HG03442 (cell line): ENCODE results near the gene DIABLO.
"Not testable (repeated sequence)": the region's sequence is repeated elsewhere in the genome, so short reads cannot be mapped to it uniquely, and the experiment has no call there.

Experiments
- ATAC-seq: cut with Tn5 transposase; IDR thresholded peaks from one replicate; pipeline ENCODE4 v1.9.1; 2021; ENCODE audit warnings: mild to moderate bottlenecking, moderate library complexity; ENCODE audit not compliant: unreplicated experiment

The DIABLO gene

DNA sequence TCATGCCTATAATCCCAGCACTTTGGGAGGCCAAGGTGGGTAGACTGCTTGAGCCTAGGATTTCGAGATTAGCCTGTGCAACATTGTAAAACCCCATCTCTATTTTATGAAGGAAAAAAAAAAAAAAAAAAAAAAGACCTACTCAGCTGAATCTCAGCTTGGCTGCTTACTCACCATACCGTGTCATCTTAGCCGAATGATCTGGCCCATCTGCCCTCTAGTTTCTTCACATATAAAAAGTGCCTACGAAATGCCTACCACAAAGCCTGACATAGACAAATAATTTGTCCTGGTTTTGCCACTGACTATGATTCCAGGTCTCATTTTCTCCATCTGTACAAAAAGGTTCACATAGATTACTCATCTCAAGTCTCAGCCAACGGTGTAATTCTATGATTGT lies 10.1 kb downstream of the DIABLO start:
- ATAC-seq: no peak

DNA sequence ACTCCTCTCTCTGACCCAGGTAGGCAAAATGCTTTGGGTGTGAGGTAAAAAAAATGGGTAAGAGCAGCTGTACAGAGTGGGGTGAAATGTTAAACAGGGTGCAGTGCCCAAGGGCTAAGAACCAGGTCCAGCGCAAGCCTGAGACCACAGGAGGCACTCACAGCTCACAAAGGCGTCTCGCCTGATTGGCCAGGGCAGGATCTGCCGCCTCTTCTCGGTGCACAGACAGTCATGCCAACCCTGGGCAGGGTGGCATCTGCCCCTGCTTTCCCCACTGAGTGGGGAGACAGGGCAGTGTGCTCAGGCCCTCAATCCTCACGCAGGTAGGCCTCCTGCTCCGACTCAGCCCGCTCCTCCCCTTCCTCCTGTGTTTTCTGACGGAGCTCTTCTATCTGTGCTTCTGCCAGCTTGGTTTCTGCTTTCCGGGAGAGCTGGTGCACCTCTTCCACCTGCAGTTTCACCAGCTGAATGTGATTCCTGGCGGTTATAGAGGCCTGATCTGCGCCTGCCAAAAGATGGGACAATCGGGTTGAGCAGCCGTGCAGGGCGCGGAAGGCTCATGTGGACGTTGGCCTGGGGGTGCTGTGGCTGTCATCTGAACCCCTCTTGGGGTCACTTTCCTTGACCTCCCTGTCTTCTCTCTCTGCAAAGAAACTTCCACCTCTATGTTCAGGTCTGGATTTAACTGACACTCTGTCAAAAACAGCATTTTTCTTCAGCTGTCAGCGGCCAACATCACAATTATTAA lies 17.6 kb downstream of the DIABLO start:
- no peak for ATAC-seq

DNA sequence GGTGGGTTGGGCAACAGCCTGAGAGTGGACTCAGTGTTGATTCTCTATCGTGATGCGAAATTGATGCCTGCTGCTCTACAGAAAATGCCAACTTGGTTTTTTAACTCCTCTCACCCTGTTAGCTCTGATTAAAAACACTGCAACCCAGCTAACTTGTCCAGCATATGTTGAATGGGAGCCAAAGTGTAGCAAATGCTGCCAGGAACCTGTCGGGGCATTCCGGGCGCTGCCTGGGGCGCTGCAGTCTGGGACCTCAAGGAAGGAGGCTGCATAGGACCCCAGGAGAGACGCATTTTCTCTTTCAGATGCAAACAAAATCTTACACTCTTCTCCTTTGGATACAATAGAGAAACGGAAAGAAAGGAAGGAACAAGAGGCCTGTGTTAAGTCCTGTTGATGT lies 18.5 kb downstream of the DIABLO start:
- no peak for ATAC-seq

DNA sequence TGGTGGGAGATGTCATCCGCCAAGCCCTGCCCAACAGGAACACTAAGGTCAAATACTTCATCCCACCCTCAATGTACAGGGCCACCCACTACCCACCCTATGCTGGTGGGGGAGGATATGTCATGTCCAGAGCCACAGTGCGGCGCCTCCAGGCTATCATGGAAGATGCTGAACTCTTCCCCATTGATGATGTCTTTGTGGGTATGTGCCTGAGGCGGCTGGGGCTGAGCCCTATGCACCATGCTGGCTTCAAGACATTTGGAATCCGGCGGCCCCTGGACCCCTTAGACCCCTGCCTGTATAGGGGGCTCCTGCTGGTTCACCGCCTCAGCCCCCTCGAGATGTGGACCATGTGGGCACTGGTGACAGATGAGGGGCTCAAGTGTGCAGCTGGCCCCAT lies 18.9 kb downstream of the DIABLO start:
- no peak for ATAC-seq

DNA sequence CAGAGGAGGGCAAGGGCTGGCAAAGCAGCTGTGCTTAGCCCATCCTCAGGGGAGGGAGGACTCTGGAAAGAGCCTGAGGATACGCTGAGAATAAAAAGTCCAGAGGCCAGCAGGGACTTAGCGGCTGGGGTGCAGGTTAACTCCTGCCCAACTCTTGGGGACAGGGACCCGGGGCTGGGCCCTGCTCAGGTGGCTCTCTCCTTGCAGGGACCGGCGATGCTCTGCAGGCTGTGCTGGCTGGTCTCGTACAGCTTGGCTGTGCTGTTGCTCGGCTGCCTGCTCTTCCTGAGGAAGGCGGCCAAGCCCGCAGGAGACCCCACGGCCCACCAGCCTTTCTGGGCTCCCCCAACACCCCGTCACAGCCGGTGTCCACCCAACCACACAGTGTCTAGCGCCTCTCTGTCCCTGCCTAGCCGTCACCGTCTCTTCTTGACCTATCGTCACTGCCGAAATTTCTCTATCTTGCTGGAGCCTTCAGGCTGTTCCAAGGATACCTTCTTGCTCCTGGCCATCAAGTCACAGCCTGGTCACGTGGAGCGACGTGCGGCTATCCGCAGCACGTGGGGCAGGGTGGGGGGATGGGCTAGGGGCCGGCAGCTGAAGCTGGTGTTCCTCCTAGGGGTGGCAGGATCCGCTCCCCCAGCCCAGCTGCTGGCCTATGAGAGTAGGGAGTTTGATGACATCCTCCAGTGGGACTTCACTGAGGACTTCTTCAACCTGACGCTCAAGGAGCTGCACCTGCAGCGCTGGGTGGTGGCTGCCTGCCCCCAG lies 19.6 kb downstream of the DIABLO start:
- no peak for ATAC-seq

DNA sequence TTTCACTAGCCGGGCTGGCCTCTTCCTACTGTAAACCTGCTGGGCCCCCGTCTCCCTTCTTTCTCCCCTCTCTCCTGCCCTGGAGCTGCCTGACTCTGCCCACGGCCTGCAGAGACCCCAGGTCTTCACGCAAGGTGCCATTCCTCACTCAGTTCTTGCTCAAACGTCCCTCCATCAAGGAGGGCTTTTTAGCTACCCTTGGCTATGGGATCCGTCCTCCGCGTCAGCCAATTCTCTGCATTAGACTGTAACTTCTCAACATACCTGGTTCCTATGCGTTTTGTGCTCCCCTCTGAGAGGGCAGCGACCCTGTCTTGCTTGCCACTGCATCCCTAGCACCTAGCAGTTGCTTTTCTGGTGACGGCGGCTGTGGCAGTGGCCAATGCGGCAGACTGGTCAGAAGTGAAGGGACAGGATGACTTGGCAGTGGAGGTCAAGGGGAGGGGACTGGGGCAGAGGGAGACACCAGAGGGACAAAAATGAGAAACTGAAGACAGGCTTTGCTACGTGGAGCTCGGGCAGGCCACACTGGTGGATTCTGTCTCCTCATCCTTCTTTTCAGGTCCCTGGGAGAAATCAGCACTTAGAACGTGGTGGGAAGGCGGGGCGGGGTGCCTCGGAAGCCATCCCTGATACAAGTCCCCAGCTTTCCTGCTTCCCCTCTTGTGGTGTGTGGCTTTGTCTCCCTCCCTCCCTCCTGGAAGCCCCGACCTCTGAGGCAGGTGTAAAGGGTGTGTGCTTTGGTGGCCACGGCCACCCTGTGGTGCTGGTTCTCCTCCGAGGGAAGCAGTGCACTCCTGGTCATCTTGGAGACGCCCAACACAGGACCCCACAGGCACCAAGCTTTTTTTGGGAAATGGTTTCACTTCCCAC lies 20.6 kb downstream of the DIABLO start:
- ATAC-seq: no peak

DNA sequence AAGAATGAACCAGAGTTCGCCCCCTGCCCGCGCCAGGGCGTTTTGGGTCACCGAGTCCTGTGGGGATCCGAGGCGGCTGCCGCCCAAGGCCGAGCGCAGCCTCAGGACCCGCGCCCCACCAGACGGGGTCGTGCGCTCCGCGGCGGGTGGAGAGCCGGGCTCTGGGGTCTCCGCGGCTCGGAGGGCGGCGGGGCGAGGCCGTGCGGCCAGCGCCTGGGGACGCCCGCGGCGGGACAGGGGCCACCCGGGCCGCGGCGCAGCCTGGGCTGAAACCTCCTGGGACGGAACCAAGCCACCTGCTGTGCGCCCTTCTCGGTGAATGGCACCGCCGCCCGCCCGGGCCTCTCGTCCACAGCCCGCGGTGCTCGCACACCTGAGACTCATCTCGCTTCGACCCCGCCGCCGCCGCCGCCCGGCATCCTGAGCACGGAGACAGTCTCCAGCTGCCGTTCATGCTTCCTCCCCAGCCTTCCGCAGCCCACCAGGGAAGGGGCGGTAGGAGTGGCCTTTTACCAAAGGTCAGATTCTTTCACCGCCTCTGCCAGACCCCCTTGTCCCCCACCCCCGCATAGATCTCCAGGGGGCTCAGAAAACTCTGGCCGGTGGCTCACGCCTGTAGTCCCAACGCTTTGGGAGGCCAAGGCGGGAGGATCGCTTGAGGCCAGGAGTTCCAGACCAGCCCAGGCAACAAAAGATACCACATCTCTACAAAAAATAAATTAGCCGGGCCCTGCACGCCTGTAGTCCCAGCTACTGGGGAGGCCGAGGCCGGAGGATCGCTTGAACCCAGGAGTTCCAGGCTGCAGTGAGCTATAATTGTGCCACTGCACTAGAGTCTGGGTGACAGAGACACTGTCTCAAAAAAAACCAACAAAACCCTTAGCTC lies 21.4 kb downstream of the DIABLO start:
- no peak for ATAC-seq

DNA sequence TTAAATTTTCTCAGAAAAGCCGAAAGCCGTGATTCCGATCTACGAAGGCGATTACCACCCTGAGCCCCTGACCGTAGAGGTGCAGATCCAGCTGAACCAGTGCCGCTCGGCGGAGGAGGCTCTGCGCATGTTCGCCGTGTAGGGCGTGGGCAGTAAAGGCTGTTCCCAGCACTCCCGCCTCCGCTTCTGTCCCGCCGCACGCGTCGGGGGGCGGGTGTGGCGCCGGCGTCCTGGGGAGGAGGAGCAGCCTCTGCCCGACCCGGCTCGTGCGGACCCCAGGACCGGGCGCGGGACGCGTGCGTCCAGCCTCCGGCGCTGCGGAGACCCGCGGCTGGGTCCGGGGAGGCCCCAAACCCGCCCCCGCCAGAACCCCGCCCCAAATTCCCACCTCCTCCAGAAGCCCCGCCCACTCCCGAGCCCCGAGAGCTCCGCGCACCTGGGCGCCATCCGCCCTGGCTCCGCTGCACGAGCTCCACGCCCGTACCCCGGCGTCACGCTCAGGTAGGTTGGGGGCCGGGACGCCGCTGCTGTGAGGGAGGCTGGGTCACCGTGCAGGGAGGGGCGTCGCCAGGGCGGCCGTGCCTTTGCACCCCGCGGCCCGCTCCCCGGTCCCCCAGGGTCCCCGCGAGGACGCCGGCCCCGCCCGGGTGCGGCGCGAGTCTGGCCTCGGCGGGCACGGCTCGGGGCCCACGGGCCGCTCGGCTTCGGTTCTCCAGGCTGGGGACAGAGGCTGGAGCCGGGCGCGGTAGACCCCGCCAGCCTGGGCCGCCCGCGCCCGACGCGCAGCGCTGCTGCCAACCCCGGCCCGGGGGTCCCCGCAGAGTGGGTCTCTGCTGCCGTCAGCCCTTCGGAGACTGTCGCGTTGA lies 22.3 kb downstream of the DIABLO start, which contains the start of gene B3GNT4:
TSS of gene B3GNT4 (plus strand) at position 409 of the 866 bp plus-strand sequence. CDS start 910 bp downstream, outside the sequence.
- no peak for ATAC-seq

DNA sequence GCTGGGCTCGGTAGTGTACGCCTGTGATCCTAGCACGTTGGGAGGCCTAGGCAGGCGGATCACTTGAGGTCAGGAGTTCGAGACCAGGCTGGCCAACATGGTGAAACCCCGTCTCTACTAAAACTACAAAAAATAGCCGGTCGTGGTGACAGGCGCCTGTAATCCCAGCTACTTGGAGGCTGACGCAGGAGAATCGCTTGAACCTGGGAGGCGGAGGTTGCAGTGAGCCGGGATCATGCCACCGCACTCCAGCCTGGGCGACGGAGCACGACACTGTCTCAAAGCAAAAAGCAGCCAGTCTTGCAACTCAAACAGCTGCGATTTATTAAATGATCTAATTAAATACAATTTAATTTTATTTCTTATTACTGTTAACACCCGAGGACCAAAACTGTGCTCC lies 23.0 kb downstream of the DIABLO start:
- not testable (repeated sequence) for ATAC-seq

DNA sequence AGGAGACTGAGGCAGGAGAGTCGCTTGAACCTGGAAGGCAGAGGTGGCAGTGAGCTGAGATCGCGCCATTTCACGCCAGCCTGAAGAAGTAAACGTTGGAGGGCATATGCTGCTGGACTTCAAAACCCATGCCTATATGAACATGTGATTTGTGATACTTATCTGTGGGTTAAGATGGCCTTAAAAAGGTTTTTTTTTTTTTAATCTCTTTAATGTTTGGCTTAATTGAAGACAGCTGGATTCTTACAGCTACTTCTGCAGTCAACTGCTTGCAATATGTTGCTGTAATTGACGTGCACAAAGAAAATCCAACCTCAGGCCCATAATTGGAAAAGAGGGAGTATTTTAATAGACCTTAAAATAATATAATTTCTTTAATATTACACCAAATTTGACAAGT lies 23.8 kb downstream of the DIABLO start:
- no peak for ATAC-seq

DNA sequence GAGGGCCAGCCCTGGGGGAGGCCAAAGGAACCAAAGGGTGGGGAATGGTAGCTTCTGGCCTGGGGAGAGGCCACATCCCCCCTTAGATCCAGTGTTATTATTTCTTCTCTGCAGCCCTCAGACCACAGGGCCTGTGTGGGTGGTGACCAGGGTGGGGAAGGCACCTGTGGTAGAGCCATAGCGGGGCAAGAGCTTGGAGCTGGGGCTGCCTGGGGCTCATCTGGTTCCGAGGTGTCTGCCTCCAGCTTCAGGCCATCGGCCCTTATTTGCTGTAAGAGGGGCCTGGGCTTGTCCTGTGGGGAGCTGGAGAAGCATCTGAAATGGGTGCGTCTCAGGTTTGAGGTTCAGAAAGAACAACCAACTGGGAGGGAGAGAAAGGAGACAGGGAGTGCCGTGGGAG lies 24.5 kb downstream of the DIABLO start:
- no peak for ATAC-seq

DNA sequence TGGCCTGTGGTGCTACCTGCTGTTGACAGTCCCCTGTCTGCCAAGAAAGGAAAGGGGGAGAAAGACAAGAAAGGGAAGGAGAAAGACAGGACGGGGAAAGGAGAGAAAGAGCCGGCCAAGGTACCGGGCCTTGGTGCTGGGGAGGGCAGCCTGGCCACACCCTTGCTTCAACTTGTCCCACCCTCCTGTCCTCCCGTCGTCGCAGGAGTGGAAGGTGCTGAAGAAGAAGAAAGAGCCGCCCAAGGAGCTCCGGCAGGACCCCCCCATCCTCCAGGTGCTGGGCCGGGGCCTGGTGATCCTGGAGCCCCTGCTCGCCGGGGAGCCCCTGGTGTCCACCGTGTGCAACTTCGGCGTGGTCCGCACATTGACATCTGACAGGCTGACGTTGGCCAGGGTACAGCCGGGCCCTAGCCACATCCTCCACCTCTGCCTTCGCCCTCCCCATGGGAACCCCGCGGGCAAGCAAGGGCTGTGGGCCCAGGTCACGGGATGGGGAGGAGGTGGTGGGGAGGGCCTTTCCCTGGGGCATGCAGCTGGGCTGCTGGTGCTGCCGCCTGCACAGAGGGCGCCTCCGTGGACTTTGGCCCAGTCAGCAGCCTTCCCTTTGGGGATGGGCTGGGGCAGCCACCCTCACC lies 25.2 kb downstream of the DIABLO start:
- no peak for ATAC-seq

DNA sequence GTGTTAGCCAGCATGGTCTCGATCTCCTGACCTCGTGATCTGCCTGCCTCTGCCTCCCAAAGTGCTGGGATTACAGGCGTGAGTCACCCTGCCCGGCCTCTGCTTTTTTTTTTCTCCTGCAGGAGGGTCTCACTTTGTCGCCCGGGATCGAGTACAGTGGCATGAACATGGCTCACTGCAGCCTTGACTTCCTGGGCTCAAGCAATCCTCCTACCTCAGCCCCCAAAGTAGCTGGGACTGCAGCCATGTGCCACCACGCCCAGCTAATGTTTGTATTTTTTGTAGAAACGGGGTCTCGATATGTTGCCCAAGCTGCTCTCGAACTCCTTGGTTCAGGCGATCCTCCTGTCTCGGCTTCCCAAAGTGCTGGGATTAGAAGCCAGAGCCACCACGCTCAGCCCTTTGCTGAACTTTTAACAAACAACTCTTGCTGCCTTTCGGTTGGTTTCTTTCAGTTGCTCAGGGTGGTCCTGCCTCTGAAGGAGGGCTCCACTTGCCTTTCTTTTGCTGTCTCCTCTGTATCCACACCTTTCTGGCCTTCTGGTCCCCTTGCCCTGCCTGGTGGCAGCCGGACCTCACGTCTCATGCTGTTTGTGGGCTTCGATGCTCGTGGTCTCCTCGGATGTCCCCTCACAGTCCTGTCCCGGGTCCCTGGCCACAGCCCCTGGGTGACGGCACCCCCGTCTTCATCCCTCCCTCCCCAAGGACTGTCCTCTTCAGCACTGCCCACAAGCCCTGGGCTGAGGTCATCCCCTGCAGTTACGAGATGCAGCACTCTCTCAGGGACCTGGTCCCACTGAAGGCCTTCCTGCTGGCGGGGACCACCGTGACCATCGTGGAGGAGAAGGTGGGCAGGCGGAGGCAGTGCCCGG lies 26.1 kb downstream of the DIABLO start:
- ATAC-seq: no peak

DNA sequence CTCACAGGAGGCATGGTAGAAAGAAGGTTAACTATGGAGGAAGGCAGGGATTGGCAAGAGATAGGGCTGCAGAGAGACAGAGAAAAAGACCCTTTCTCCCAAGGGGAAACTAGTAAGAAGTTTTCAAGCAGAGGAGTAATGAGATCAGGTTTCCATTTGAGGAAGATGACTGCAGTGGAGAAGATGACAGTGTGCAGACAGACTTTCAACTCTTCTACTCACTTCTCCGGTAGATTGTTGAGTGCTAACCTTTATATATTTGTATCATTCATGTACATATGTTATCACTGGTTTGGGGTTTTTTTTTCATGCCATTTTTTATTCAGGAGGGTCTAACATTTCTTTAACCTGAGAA lies 28.3 kb downstream of the DIABLO start:
- no peak for ATAC-seq

DNA sequence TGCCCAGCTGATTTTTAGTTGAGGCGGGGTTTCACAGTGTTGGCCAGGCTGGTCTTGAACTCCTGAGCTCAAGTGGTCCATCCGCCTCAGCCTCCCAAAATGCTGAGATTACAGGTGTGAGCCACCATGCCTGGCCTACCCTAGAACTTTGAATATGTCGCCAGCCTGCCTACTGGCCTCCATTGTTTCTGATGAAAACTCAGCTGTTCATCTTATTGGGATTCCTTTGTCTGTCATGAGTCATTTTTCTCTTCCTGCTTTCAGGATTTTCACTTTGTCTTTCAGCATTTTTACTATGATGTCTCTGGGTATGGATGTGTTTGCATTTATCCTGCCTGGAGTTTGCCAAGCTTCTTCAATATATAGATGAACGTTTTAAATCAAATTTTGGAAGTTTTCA lies 30.4 kb downstream of the DIABLO start:
- ATAC-seq: no peak

DNA sequence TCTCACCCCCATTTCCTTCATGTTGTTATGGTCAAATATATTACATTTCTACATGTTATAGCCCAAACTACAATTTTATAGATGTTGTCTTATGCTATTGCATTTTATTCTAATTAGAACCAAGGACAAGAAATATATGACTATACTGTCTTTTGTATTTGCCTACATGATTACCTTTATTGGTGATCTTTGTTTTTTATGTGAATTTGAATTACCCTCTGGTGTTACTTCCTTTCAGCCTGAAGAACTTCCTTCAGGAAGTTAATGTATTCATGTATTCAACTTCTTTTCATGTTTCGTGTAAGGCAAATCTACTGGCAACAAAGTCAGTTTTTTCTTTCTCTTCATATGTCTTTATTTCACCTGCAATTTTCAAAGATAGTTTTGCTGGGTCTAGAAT lies 31.0 kb downstream of the DIABLO start:
- no peak for ATAC-seq

DNA sequence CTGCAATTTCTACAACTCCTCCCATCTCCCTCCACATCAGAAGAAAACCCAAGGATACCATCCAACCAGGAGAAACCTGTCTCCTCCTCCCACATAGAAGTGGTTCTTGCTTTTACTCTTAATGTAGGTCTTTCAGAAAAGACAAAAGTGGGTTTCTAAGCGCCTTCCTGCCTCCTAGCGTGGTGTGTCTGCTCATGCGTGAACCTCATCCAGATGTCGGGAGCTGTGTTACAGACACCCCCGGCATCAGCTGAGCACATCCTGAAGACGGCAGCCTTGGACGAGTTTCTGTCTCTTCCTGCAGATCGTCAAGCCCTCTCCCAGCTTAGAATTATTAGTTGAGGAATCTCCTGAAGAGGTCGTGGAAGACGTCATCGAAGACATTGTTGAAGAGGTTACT lies 33.4 kb downstream of the DIABLO start:
- no peak for ATAC-seq
